Measurements from ENCODE around the gene ENO1. TPM values are rescaled to one million over a fixed set of nuclear protein-coding genes. Genes with fewer than 3 reads are reported as not detected.

The ENO1 gene
- total RNA-seq (2022; extraction: Qiagen RNA extraction), result 2,720 to 3,112 TPM (median 2,797 TPM) in 5 replicates

DNA sequence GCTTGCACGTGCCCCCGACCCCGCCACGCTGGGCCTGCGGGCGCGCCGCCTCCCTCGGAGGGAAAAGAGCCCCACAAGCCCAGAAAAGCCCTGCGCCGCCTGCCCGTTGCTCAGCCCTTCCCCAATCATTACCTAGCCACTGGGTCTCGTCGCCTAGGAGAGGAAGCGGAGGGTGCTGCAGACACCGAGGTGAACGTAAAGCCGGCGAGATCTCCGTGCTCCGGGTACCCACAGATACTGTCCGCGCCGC lies at the start of gene ENO1:
TSS of gene ENO1 (minus strand) at position 239 of the 250 bp plus-strand sequence. CDS start 3,778 bp downstream, outside the sequence.

DNA sequence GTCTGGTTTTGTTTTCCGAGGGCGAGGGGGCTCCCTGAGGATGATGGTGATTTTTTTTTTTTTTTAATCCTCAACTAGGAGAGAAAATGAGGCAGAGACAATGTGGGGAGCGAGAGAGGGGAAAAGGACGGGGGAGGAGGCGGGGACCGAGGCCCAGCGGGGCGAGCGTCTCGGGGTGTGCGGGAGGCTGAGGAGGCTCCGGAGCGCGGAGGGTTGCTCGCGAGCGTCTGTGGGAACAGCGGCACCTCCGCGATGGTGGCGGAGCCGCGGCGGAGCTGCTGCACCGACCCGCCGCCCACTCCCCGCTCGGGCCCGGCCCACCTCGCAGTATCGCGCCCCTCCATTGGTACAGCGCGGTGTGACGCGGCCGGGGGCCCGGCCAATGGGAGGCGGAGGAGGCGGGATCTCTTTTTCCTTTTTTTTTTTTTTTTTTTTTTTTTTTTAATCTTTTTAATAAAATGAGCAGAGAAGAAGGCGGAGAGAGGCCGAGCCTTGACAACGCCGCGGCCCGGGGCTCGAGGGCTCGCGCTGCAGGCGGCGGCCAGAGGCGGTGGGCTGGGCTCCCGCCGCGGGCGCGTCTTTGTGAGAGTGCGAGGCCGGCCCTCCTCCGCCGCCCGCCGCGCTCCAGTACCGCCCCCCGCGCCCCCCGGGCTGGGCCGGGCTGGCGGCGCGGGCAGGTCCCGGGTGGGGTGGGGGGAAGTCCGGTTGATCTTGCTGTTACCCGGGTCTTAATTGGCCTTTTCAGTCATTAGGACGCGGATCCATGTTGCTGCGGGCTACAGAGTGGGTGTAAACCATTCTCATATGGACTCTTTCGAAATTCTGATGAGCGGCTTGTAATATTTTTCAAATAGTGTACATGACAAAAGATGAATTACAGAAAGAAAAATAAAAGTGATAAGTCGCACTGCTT lies 60.8 kb downstream of the ENO1 start, which contains the start of gene RERE:
TSS of gene RERE (minus strand) at position 229 of the 913 bp plus-strand sequence.

Other genes starting within 250 kb of the ENO1 start
- 22.2 to 28.3 TPM (median 26.2 TPM) in 5 replicates for gene RERE, start 61.0 kb downstream of the ENO1 start, total RNA-seq (2022; extraction: Qiagen RNA extraction)
- not detected in 5 replicates for gene CA6, start 67.2 kb upstream of the ENO1 start, total RNA-seq (2022; extraction: Qiagen RNA extraction)
- 0.06 TPM in 1 of 5 replicates, not detected in the others for gene SLC2A7, start 147.7 kb upstream of the ENO1 start, total RNA-seq (2022; extraction: Qiagen RNA extraction)
- gene SLC2A5, start 190.9 kb upstream of the ENO1 start, total RNA-seq (2022; extraction: Qiagen RNA extraction), result 0.29 to 0.77 TPM (median 0.67 TPM) in 5 replicates